ENCODE data around the gene FATE1. TPM values are rescaled to one million over a fixed set of nuclear protein-coding genes. Genes with fewer than 3 reads are reported as not detected.

Gene FATE1
- total and polyA plus RNA-seq, 2 donors (not counting 1 experiment from before 2014, with no cell fraction given): not detected

DNA sequence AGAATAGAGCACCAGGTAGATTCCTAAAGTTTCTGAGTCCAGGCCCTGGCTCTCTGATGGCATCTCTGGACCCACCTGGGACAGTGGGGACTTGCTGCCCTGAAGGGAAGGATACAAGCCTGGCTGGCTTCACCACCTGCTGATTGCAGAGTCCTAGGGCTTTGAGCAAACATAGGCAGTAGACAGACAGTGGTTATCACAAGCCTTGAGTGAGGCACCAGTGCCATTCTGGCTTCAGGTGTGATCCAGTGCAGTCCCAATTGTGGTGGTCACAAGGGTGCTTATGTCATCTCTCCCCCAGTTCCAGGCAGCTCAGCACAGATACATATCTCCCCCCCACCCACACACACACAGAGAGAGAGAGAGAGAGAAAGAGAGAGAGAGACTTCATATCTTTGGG, 27.1 kb upstream of the FATE1 start:
- Histone ChIP-seq H3K4me2 (ENCODE audit: extremely low read depth, insufficient read depth, low read length) (no peak overlapping the region), H3K79me2 (ENCODE audit: control insufficient read depth, insufficient read depth, low read length) (no peaks in the 10 kb centered on the region), H3K36me3 (ENCODE audit: control insufficient read depth, insufficient read depth, low read length) (no peaks in the 10 kb centered on the region), H4K20me1 (ENCODE audit: control insufficient read depth, extremely low read depth, insufficient read depth, low read length) (no peaks in the 10 kb centered on the region), H3K9me3 (ENCODE audit: control insufficient read depth, insufficient read depth, low read depth, low read length) (no peaks in the 10 kb centered on the region), H3K27me3 (ENCODE audit: control insufficient read depth, insufficient read depth, low read length) (no peaks in the 10 kb centered on the region), H3K4me3 (replicated peaks in 1 of 4; ENCODE audit: control extremely low read depth in 1 of 4, insufficient read depth in 1 of 4, low read depth in 3 of 4, low read length in 4 of 4) (no peak overlapping the region), H3K27ac (ENCODE audit: insufficient read depth, low read length) (no peak overlapping the region), H3K4me1 (ENCODE audit: control insufficient read depth, extremely low read depth, insufficient read depth, low read length) (no peaks in the 10 kb centered on the region), H3K9ac (ENCODE audit: insufficient read depth, low read length) (no peak overlapping the region), H2AFZ (ENCODE audit: low read length) (no peak overlapping the region)
- no peak for DNase-seq (ENCODE audit: low read depth in 2 of 2)
- no peak for TF ChIP-seq EZH2 (IDR thresholded peaks at IDR 0.05; ENCODE audit: low read length, missing control alignments)
- TF ChIP-seq, protein P1, sequence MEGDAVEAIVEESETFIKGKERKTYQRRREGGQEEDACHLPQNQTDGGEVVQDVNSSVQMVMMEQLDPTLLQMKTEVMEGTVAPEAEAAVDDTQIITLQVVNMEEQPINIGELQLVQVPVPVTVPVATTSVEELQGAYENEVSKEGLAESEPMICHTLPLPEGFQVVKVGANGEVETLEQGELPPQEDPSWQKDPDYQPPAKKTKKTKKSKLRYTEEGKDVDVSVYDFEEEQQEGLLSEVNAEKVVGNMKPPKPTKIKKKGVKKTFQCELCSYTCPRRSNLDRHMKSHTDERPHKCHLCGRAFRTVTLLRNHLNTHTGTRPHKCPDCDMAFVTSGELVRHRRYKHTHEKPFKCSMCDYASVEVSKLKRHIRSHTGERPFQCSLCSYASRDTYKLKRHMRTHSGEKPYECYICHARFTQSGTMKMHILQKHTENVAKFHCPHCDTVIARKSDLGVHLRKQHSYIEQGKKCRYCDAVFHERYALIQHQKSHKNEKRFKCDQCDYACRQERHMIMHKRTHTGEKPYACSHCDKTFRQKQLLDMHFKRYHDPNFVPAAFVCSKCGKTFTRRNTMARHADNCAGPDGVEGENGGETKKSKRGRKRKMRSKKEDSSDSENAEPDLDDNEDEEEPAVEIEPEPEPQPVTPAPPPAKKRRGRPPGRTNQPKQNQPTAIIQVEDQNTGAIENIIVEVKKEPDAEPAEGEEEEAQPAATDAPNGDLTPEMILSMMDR (conservative IDR thresholded peaks at IDR 0.05 in 1 of 2, IDR thresholded peaks at IDR 0.05 in 1 of 2; ENCODE audit: low read depth in 1 of 2, low read length in 2 of 2): no peak

DNA sequence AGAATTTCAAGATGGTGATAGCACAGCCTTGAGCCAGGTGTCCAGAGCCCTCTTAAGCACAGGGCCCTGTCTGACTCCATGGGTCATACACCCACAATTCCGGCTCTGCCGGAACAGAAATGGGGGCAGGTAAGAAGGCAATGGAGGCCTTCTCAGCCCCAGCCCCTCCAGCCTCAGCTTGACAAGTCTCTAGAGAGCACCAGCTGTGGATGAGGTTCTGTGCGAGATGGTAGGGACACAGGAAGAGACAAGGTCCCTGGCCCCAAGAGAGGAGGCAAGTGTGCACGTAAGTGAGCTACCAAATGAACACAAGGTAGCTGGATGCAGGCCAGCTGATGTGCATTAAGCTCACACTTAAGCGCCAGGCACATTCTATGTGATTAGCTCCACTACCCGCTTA, 23.0 kb upstream of the FATE1 start:
- H3K9ac ChIP-seq (ENCODE audit: insufficient read depth, low read length): no peak overlapping the region

DNA sequence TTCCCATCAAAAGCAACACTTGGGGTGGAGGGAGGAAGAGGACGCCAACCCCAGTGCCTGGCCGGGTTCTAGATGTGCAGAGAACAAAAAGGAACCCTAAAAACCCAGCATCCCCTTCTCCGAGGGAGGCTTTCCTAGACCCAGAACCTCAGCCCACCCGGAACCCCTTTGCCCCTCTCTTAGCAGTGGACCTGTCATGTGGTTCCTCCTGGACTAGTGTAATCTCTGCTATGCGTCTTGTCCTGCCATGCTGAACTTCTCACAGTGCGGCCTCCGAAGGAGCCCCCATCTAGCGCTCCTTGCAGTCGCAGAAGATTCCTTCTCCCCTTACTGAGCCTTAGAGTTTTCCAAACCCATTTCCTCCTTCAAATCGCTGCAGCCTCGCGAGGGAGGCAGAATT, 21.7 kb upstream of the FATE1 start:
- TF ChIP-seq, protein P1 (conservative IDR thresholded peaks at IDR 0.05 in 1 of 2, IDR thresholded peaks at IDR 0.05 in 1 of 2; ENCODE audit: low read depth in 1 of 2, low read length in 2 of 2): no peak
- TF ChIP-seq EZH2 (IDR thresholded peaks at IDR 0.05; ENCODE audit: low read length, missing control alignments): no peak
- H3K4me1 ChIP-seq (ENCODE audit: control insufficient read depth, extremely low read depth, insufficient read depth, low read length): no peaks in the 10 kb centered on the region
- no peaks in the 10 kb centered on the region for H4K20me1 ChIP-seq (ENCODE audit: control insufficient read depth, extremely low read depth, insufficient read depth, low read length)
- no peaks in the 10 kb centered on the region for H3K79me2 ChIP-seq (ENCODE audit: control insufficient read depth, insufficient read depth, low read length)
- H3K9ac ChIP-seq (ENCODE audit: insufficient read depth, low read length): no peak overlapping the region
- no peaks in the 10 kb centered on the region for H3K9me3 ChIP-seq (ENCODE audit: control insufficient read depth, insufficient read depth, low read depth, low read length)
- H3K4me2 ChIP-seq (ENCODE audit: extremely low read depth, insufficient read depth, low read length): no peak overlapping the region
- H3K36me3 ChIP-seq (ENCODE audit: control insufficient read depth, insufficient read depth, low read length): no peaks in the 10 kb centered on the region
- H3K27ac ChIP-seq (ENCODE audit: insufficient read depth, low read length): no peak overlapping the region
- no peak overlapping the region for H3K4me3 ChIP-seq (replicated peaks in 1 of 4; ENCODE audit: control extremely low read depth in 1 of 4, insufficient read depth in 1 of 4, low read depth in 3 of 4, low read length in 4 of 4)
- H2AFZ ChIP-seq (ENCODE audit: low read length): no peak overlapping the region
- no peaks in the 10 kb centered on the region for H3K27me3 ChIP-seq (ENCODE audit: control insufficient read depth, insufficient read depth, low read length)
- no peak for DNase-seq (ENCODE audit: low read depth in 2 of 2)

More for the DNA sequence above, 23.0 kb upstream of the FATE1 start:
- Histone ChIP-seq H3K27ac (ENCODE audit: insufficient read depth, low read length) (no peak overlapping the region), H3K4me1 (ENCODE audit: control insufficient read depth, extremely low read depth, insufficient read depth, low read length) (no peaks in the 10 kb centered on the region), H3K4me2 (ENCODE audit: extremely low read depth, insufficient read depth, low read length) (no peak overlapping the region), H2AFZ (ENCODE audit: low read length) (no peak overlapping the region), H3K27me3 (ENCODE audit: control insufficient read depth, insufficient read depth, low read length) (no peaks in the 10 kb centered on the region), H4K20me1 (ENCODE audit: control insufficient read depth, extremely low read depth, insufficient read depth, low read length) (no peaks in the 10 kb centered on the region), H3K9me3 (ENCODE audit: control insufficient read depth, insufficient read depth, low read depth, low read length) (no peaks in the 10 kb centered on the region), H3K36me3 (ENCODE audit: control insufficient read depth, insufficient read depth, low read length) (no peaks in the 10 kb centered on the region), H3K4me3 (replicated peaks in 1 of 4; ENCODE audit: control extremely low read depth in 1 of 4, insufficient read depth in 1 of 4, low read depth in 3 of 4, low read length in 4 of 4) (no peak overlapping the region), H3K79me2 (ENCODE audit: control insufficient read depth, insufficient read depth, low read length) (no peaks in the 10 kb centered on the region)
- TF ChIP-seq, protein P1 (conservative IDR thresholded peaks at IDR 0.05 in 1 of 2, IDR thresholded peaks at IDR 0.05 in 1 of 2; ENCODE audit: low read depth in 1 of 2, low read length in 2 of 2): no peak
- no peak for TF ChIP-seq EZH2 (IDR thresholded peaks at IDR 0.05; ENCODE audit: low read length, missing control alignments)
- no peak for DNase-seq (ENCODE audit: low read depth in 2 of 2)

Measured in fibroblast of lung (primary cell).